Testis (tissue), 2 donors: ENCODE measurements around the gene KCTD21.

Source experiments
- CTCF ChIP-seq, 3 experiments: fragments of 450-650 bp in 2 of 3; fragments of 200-600 bp in 1 of 3; sonication (generic) in 1 of 3; IDR thresholded peaks; one replicate each; pipeline ENCODE4 v1.5.1; 2016 to 2019; ENCODE audit warnings: antibody characterized with exemption in 3 of 3, mild to moderate bottlenecking in 2 of 3, moderate library complexity in 1 of 3
- POLR2A ChIP-seq: fragments of 450-650 bp; IDR thresholded peaks from one replicate; pipeline ENCODE4 v1.6.1; 2017; ENCODE audit warnings: antibody characterized with exemption, mild to moderate bottlenecking, moderate library complexity

- TF ChIP-seq CTCF (IDR thresholded peaks at IDR 0.05) (no peak), POLR2A (no peak)
These were observed 5.4 kb upstream of the KCTD21 start for GRCh38 chr11:78193806-78194205.
